Endothelial cell of umbilical vein (primary cell): ENCODE measurements around the gene PCDHA5. TPM values are rescaled to one million over a fixed set of nuclear protein-coding genes. Genes with fewer than 3 reads are reported as not detected.
"Not testable (repeated sequence)": the region's sequence is repeated elsewhere in the genome, so short reads cannot be mapped to it uniquely, and the experiment has no call there.

Source experiments
- BruUV-seq: library from RNA; stranded (reverse); fragments of 400-500 nt; replicated peaks from 2 replicates; lab custom pipeline; 2021; lab: Mats Ljungman, UMichigan
- CTCF ChIA-PET: fragments of 300-600, 350-600 bp; sonication (Branson Sonifier 250); formaldehyde crosslinking; loops from one replicate; lab custom pipeline; 2021; ENCODE audit warnings: antibody characterized with exemption, inconsistent platforms; lab: Charles Lee
- POLR2A ChIA-PET: fragments of 300-600, 350-600 bp; sonication (Branson Sonifier 250); formaldehyde crosslinking; loops from one replicate; lab custom pipeline; 2021; ENCODE audit warnings: antibody characterized with exemption, inconsistent platforms; lab: Charles Lee
- DNase-seq: peaks from one replicate; pipeline ENCODE4 v3.0.0-alpha.2; 2011; ENCODE audit warnings: low read depth, low spot score
- FAIRE-seq: peaks from 2 replicates; lab custom pipeline; 2011; peaks lifted over from hg19 to GRCh38; lab: Jason Lieb, UNC
- H2AFZ ChIP-seq: 2 replicates; pipeline ENCODE4 v1.6.0; 2012; ENCODE audit warnings: low read depth, low read length, control low read depth, inconsistent platforms
- H3K27ac ChIP-seq: 2 replicates; pipeline ENCODE4 v1.5.1; 2011; ENCODE audit warnings: low read depth, mild to moderate bottlenecking, control low read depth, low read length, moderate library complexity; ENCODE audit not compliant: insufficient read depth
- H3K27me3 ChIP-seq, 2 experiments: 2 replicates each; pipeline versions ENCODE4 v1.6.0 to v1.6.1; 2011; ENCODE audit warnings: low read length in 2 of 2, mixed read lengths in 1 of 2; ENCODE audit not compliant: control insufficient read depth in 2 of 2, insufficient read depth in 2 of 2
- H3K36me3 ChIP-seq, 2 experiments: 2 replicates in 1 of 2; 3 replicates in 1 of 2; pipeline ENCODE4 v1.5.1; 2011; ENCODE audit warnings: low read length in 2 of 2, mild to moderate bottlenecking in 1 of 2, moderate library complexity in 1 of 2; ENCODE audit not compliant: control insufficient read depth in 2 of 2, insufficient read depth in 2 of 2; ENCODE audit errors: extremely low read depth in 1 of 2
- H3K4me1 ChIP-seq: 3 replicates; pipeline ENCODE4 v1.5.1; 2011; ENCODE audit warnings: mild to moderate bottlenecking, low read length; ENCODE audit not compliant: control insufficient read depth, insufficient read depth; ENCODE audit errors: extremely low read depth
- H3K4me2 ChIP-seq: 2 replicates; pipeline ENCODE4 v1.6.1; 2011; ENCODE audit warnings: low read length, control low read depth, mixed read lengths; ENCODE audit not compliant: insufficient read depth
- H3K4me3 ChIP-seq, 3 experiments: fragments of 200-600 bp in 1 of 3; sonication (generic), shearing (Covaris generic) in 1 of 3; replicated peaks in 1 of 3; 2 replicates each; pipeline ENCODE4 v1.5.1; 2011 to 2016; ENCODE audit warnings: control low read depth in 3 of 3, low read length in 3 of 3, mild to moderate bottlenecking in 2 of 3, inconsistent platforms in 1 of 3, low read depth in 1 of 3, moderate library complexity in 1 of 3; ENCODE audit not compliant: insufficient read depth in 1 of 3
- H3K79me2 ChIP-seq: 2 replicates; pipeline ENCODE4 v1.6.0; 2012; ENCODE audit warnings: low read length, inconsistent platforms; ENCODE audit not compliant: control insufficient read depth, insufficient read depth
- H3K9ac ChIP-seq: replicated peaks from 2 replicates; pipeline ENCODE3; 2011; ENCODE audit warnings: low read length, control low read depth; ENCODE audit not compliant: insufficient read depth; ENCODE audit errors: extremely low read depth
- H3K9me1 ChIP-seq: replicated peaks from 3 replicates; pipeline ENCODE4 v1.6.0; 2011; ENCODE audit warnings: mild to moderate bottlenecking, low read length; ENCODE audit not compliant: control insufficient read depth, insufficient read depth; ENCODE audit errors: extremely low read depth
- H3K9me3 ChIP-seq: replicated peaks from 2 replicates; pipeline ENCODE4 v1.5.1; 2012; ENCODE audit warnings: low read length, inconsistent platforms; ENCODE audit not compliant: control insufficient read depth, insufficient read depth
- H4K20me1 ChIP-seq: replicated peaks from 2 replicates; pipeline ENCODE3; 2011; ENCODE audit warnings: mild to moderate bottlenecking, low read length; ENCODE audit not compliant: control insufficient read depth, insufficient read depth; ENCODE audit errors: extremely low read depth
- CTCF ChIP-seq, 2 donors: IDR thresholded peaks; 1 replicate in 1 of 2; 2 replicates in 1 of 2; pipeline ENCODE4 v1.5.1; 2011; ENCODE audit warnings: low read length in 2 of 2, mild to moderate bottlenecking in 2 of 2, moderate library complexity in 2 of 2, control low read depth in 1 of 2, inconsistent platforms in 1 of 2, low read depth in 1 of 2; ENCODE audit not compliant: insufficient read depth in 1 of 2; ENCODE audit errors: extremely low read depth in 1 of 2
- MAX ChIP-seq: IDR thresholded peaks from 2 replicates; pipeline ENCODE4 v1.6.1; 2011; ENCODE audit not compliant: insufficient read depth, insufficient read length
- MYC ChIP-seq: IDR thresholded peaks from one replicate; pipeline ENCODE4 v1.6.1; 2011; ENCODE audit warnings: mild to moderate bottlenecking, low read depth, low read length
- dilution Hi-C: fragments of 300-500 bp; cut with MboI; formaldehyde crosslinking; loops from one replicate; pipeline ENCODE4 v1.15.0; 2019; ENCODE audit warnings: low sequenced_read_pairs; ENCODE audit not compliant: extremely low pct_ligation_motif_present
- intact Hi-C: fragments of 100-400 bp; cut with micrococcal nuclease; formaldehyde crosslinking; loops from one replicate; pipeline ENCODE4 v1.10.0; 2022
- polyA plus RNA-seq, 4 experiments: library from polyadenylated mRNA; depleted of rRNA in 3 of 4; stranded (reverse) in 3 of 4; unstranded in 1 of 4; fragments of >200 nt; gene quantifications; 2 replicates each; pipeline versions ENCODE4 v1.2.1 to v1.2.3, GENCODE V29; 2011 to 2012; ENCODE audit warnings: missing spikeins in 1 of 4
- total RNA-seq: library from RNA; stranded (reverse); gene quantifications from 2 replicates; pipeline ENCODE4 v1.2.3, GENCODE V29; 2021

PCDHA5 gene
- total and polyA plus RNA-seq, 2 donors (not counting 3 experiments of a cell fraction or from before 2014, with no cell fraction given): not detected

GRCh38 chr5:140802781-140803271 is 18.6 kb upstream of the PCDHA5 start:
- no TSS peak for BruUV-seq
- intact Hi-C loops: no loop called here
- no peak for FAIRE-seq
- H3K4me1 ChIP-seq: no peaks in the 10 kb centered on the region
- H3K9me1 ChIP-seq: no peaks in the 10 kb centered on the region
- H3K4me3 ChIP-seq: no peak overlapping the region
- no peaks in the 10 kb centered on the region for H3K27me3 ChIP-seq
- no peak overlapping the region for H2AFZ ChIP-seq
- DNase-seq: no peak
- H3K9ac ChIP-seq: no peak overlapping the region
- H3K9me3 ChIP-seq: no peaks in the 10 kb centered on the region
- H3K27ac ChIP-seq: no peak overlapping the region
- no peaks in the 10 kb centered on the region for H3K36me3 ChIP-seq
- no peaks in the 10 kb centered on the region for H4K20me1 ChIP-seq
- H3K79me2 ChIP-seq: no peaks in the 10 kb centered on the region
- TF ChIP-seq MYC: no peak
- ChIA-PET CTCF (no interaction called here), POLR2A (no interaction called here)
- H3K4me2 ChIP-seq: no peak overlapping the region
- dilution Hi-C loops: no loop called here

GRCh38 chr5:140806834-140807775 is 14.3 kb upstream of the PCDHA5 start, which contains the start of gene PCDHA4:
PCDHA4 (plus strand) TSS chr5:140807068.
- Histone ChIP-seq H3K4me1 (no peaks in the 10 kb centered on the region), H3K79me2 (no peaks in the 10 kb centered on the region), H3K4me2 (no peak within 1 kb of the TSS), H3K9ac (no peak within 1 kb of the TSS), H3K36me3 (no peaks in the 10 kb centered on the region), H3K27ac (no peak within 1 kb of the TSS), H3K27me3 (no peaks in the 10 kb centered on the region), H3K9me1 (no peaks in the 10 kb centered on the region), H2AFZ (no peak within 1 kb of the TSS), H3K9me3 (no peaks in the 10 kb centered on the region), H4K20me1 (no peaks in the 10 kb centered on the region), H3K4me3 (no peak within 1 kb of the TSS)
- ChIA-PET POLR2A (no interaction called here), CTCF (interaction anchor here (1.1 to 2.0 kb wide), 4 partner anchors 19 to 242 kb away, joined by 3 to 4 read pairs (median 3); no protein-coding TSS in a partner anchor)
- DNase-seq (peak; percentile 12), FAIRE-seq (no peak)
- dilution Hi-C loops: no loop called here
- intact Hi-C loops: no loop called here
- BruUV-seq: no TSS peak
- TF ChIP-seq CTCF (IDR thresholded peaks at IDR 0.05; ENCODE audit: extremely low read depth in 1 of 2, insufficient read depth in 1 of 2, low read depth in 1 of 2, low read length in 2 of 2) (peak; percentile 43 to 53), MAX (no peak)

GRCh38 chr5:140808241-140808888 is 13.0 kb upstream of the PCDHA5 start:
- POLR2A ChIA-PET: not testable (repeated sequence)
- CTCF ChIA-PET: interaction anchor here (1.2 to 1.3 kb wide), 2 partner anchors 39 to 241 kb away, joined by 3 read pairs; no protein-coding TSS in a partner anchor

More at GRCh38 chr5:140808241-140808888, 13.0 kb upstream of the PCDHA5 start:
- H3K27me3 ChIP-seq, FAIRE-seq, H3K36me3 ChIP-seq, H3K4me1 ChIP-seq, dilution Hi-C loops, H3K9ac ChIP-seq, DNase-seq, H3K79me2 ChIP-seq, BruUV-seq, intact Hi-C loops, H3K27ac ChIP-seq, H2AFZ ChIP-seq, H3K4me3 ChIP-seq, H3K9me1 ChIP-seq, H3K4me2 ChIP-seq, H3K9me3 ChIP-seq, H4K20me1 ChIP-seq: not testable (repeated sequence)
